Measurements from ENCODE around the gene MAP3K5. TPM values are rescaled to one million over a fixed set of nuclear protein-coding genes. Genes with fewer than 3 reads are reported as not detected.

Gene MAP3K5
- polyA plus RNA-seq, 3 donors = 9.6 to 12.0 (median 11.1) TPM

GRCh38 chr6:136740050-136740974 is 52.0 kb downstream of the MAP3K5 start:
- Histone ChIP-seq H3K27ac (ENCODE audit: low read depth in 1 of 2, low read length in 2 of 2) (no peak overlapping the region), H3K9ac (ENCODE audit: insufficient read depth, low read length, poor library complexity, severe bottlenecking) (no peak overlapping the region), H3K9me3 (replicated peaks in 1 of 2; ENCODE audit: control insufficient read depth in 1 of 2, insufficient read depth in 1 of 2, low read length in 2 of 2) (no peaks in the 10 kb centered on the region), H4K20me1 (ENCODE audit: insufficient read depth, low read length) (peaks cover 100% of the 10 kb centered on the region), H2AFZ (ENCODE audit: insufficient read depth, low read depth, low read length, poor library complexity, severe bottlenecking) (no peak overlapping the region), H3K4me2 (replicated peaks; ENCODE audit: extremely low read depth, low read length, poor library complexity, severe bottlenecking) (no peak overlapping the region), H3K79me2 (ENCODE audit: insufficient read depth, low read length) (peaks cover 97% of the 10 kb centered on the region), H3K27me3 (ENCODE audit: control insufficient read depth in 2 of 2, insufficient read depth in 2 of 2, low read length in 2 of 2) (no peaks in the 10 kb centered on the region), H3K4me1 (ENCODE audit: control insufficient read depth in 1 of 2, insufficient read depth in 2 of 2, low read length in 2 of 2) (peaks cover 13 to 15% of the 10 kb centered on the region in 2 donors), H3K4me3 (replicated peaks in 1 of 3; ENCODE audit: low read depth in 2 of 3, low read length in 3 of 3) (no peak overlapping the region), H3K36me3 (replicated peaks in 1 of 2; ENCODE audit: control insufficient read depth in 1 of 2, insufficient read depth in 2 of 2, low read length in 2 of 2) (no peaks in the 10 kb centered on the region)
- Mint-ChIP-seq H3K27ac (no peak overlapping the region), H3K9me3 (no peaks in the 10 kb centered on the region), H3K27me3 (ENCODE audit: low read depth in 3 of 3) (no peaks in the 10 kb centered on the region), H3K4me1 (peaks cover 47% of the 10 kb centered on the region), H3K36me3 (peaks cover 5 to 11% of the 10 kb centered on the region in 2 donors), H3K4me3 (no peak overlapping the region)
- no peak for TF ChIP-seq CTCF (IDR thresholded peaks at IDR 0.05)
- DNase-seq = no peak
- WGBS (ENCODE audit: insufficient coverage) = 80% methylated on average over 1 of the region's 10 CpGs
- intact Hi-C loops (cut with micrococcal nuclease) = no loop called here

DNA sequence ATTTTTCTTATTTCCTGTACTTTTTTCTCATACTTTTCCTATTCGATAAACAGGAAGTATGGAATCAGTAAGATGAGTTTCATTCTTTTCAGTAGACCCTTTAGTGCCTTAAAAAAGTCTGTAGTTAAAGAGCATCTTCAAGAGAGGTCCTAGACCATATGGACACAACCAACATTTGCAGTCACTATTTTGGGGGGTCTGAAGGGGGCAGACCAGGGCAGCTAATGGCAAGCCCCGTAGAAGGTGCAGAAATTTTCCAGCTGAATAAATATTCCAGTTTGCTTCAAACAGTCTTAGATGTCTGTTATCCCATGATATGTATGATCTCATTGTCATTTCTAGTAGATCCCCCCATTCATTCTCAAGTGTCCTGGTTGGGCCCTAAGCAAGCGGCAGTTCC is 52.8 kb downstream of the MAP3K5 start:
- no peak overlapping the region for H2AFZ ChIP-seq (ENCODE audit: insufficient read depth, low read depth, low read length, poor library complexity, severe bottlenecking)
- Mint-ChIP-seq H3K4me1 (peaks cover 43% of the 10 kb centered on the region), H3K36me3 (peaks cover 5 to 9% of the 10 kb centered on the region in 2 donors), H3K4me3 (no peak overlapping the region), H3K9me3 (no peaks in the 10 kb centered on the region), H3K27ac (no peak overlapping the region), H3K27me3 (ENCODE audit: low read depth in 3 of 3) (no peaks in the 10 kb centered on the region)
- no CpG with 5 or more reads among the region's 3 CpGs for WGBS (ENCODE audit: insufficient coverage)
- no peak overlapping the region for H3K4me2 ChIP-seq (replicated peaks; ENCODE audit: extremely low read depth, low read length, poor library complexity, severe bottlenecking)
- H3K4me3 ChIP-seq (replicated peaks in 1 of 3; ENCODE audit: low read depth in 2 of 3, low read length in 3 of 3) = no peak overlapping the region
- no peaks in the 10 kb centered on the region for H3K9me3 ChIP-seq (replicated peaks in 1 of 2; ENCODE audit: control insufficient read depth in 1 of 2, insufficient read depth in 1 of 2, low read length in 2 of 2)
- peaks cover 100% of the 10 kb centered on the region for H4K20me1 ChIP-seq (ENCODE audit: insufficient read depth, low read length)
- H3K27me3 ChIP-seq (ENCODE audit: control insufficient read depth in 2 of 2, insufficient read depth in 2 of 2, low read length in 2 of 2) = no peaks in the 10 kb centered on the region
- H3K36me3 ChIP-seq (replicated peaks in 1 of 2; ENCODE audit: control insufficient read depth in 1 of 2, insufficient read depth in 2 of 2, low read length in 2 of 2) = no peaks in the 10 kb centered on the region
- TF ChIP-seq CTCF (IDR thresholded peaks at IDR 0.05) = no peak
- DNase-seq = no peak
- H3K79me2 ChIP-seq (ENCODE audit: insufficient read depth, low read length) = peaks cover 97% of the 10 kb centered on the region
- H3K9ac ChIP-seq (ENCODE audit: insufficient read depth, low read length, poor library complexity, severe bottlenecking) = no peak overlapping the region
- peaks cover 13 to 15% of the 10 kb centered on the region in 2 donors for H3K4me1 ChIP-seq (ENCODE audit: control insufficient read depth in 1 of 2, insufficient read depth in 2 of 2, low read length in 2 of 2)
- H3K27ac ChIP-seq (ENCODE audit: low read depth in 1 of 2, low read length in 2 of 2) = no peak overlapping the region
- intact Hi-C loops (cut with micrococcal nuclease) = no loop called here

All from CD14-positive monocyte (primary cell).